Left renal cortex interstitium (tissue), 4 donors: Measurements from ENCODE around the gene SNURF. TPM values are rescaled to one million over a fixed set of nuclear protein-coding genes. Genes with fewer than 3 reads are reported as not detected.
"Not testable (repeated sequence)": the region's sequence is repeated elsewhere in the genome, so short reads cannot be mapped to it uniquely, and the experiment has no call there.

Experiments
- DNase-seq, 4 donors: peaks; one replicate each; pipeline ENCODE4 v3.0.0-alpha.2; 2013; ENCODE audit warnings: low read depth in 4 of 4, low spot score in 2 of 4, missing footprints in 1 of 4
- polyA plus RNA-seq, 4 donors: library from polyadenylated mRNA; unstranded; fragments of 120-200 nt; gene quantifications; one replicate each; pipeline ENCODE4 v1.2.1, GENCODE V29; 2013; ENCODE audit not compliant: insufficient read length in 4 of 4

Gene SNURF, protein sequence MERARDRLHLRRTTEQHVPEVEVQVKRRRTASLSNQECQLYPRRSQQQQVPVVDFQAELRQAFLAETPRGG
- polyA plus RNA-seq, result 10 to 100 TPM in 2 of 4 donors, 1 to 10 TPM in 2; 5.0 to 46.5 (median 13.0) TPM

DNA sequence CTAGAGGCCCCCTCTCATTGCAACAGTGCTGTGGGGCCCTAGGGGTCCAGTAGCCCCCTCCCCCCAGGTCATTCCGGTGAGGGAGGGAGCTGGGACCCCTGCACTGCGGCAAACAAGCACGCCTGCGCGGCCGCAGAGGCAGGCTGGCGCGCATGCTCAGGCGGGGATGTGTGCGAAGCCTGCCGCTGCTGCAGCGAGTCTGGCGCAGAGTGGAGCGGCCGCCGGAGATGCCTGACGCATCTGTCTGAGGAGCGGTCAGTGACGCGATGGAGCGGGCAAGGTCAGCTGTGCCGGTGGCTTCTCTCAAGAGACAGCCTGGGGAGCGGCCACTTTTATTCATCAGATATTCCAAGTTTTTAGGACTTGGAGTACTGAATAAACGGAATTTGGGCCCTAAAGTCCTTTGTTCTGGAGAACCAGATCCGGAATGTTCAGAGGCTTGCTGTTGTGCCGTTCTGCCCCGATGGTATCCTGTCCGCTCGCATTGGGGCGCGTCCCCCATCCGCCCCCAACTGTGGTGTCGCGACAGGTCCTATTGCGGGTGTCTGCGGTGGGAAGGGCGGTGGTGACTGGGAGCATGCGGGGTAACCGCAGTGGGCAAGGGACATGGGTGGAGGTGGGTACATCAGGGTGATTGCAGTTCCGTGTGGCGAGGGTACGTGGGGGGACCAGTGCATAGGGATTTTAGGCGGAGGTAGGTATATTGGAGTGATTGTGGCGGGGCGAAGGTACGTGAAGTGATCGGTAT, at the start of gene SNURF, which contains the start of gene SNRPN:
SNURF (plus strand) TSS at position 205 of the 748 bp plus-strand sequence; CDS start at position 267, 62 bp downstream.
SNRPN (plus strand) TSS at position 205 of the 748 bp plus-strand sequence. CDS start 19,467 bp downstream, outside the sequence.
- DNase-seq, result peak in 2 of 4 donors; percentile 15 to 29

DNA sequence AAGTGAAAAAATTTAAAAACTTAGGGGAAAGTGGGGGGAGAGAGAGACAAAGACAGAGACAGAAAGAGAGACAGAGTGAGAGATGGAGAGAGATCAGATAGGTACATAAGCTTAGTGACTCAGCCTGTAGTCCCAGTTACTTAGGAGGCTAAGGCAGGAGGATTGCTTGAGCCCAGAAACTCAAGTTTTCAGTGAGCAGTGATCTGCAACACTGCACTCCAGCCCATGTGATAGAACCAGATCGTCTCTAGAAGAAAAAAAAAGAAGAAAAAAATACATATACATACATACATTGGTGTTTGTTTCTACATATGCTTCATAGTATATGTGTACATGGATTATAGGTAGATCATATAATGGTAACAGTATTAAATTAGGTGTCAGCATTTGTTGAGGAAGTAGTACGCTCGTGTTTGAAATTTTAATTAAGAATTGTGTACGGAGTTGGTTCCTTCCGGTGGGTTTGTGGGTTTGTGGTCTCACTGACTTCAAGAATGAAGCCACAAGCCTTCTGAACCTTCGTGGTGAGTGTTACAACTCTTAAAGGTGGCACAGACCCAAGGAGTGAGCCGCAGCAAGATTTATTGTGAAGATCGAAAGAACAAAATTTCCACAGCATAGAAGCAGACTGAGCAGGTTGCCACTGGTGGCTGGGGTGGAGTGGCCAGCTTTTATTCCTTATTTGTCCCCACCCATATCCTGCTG, 38.3 kb upstream of the SNURF start:
- no peak for DNase-seq

DNA sequence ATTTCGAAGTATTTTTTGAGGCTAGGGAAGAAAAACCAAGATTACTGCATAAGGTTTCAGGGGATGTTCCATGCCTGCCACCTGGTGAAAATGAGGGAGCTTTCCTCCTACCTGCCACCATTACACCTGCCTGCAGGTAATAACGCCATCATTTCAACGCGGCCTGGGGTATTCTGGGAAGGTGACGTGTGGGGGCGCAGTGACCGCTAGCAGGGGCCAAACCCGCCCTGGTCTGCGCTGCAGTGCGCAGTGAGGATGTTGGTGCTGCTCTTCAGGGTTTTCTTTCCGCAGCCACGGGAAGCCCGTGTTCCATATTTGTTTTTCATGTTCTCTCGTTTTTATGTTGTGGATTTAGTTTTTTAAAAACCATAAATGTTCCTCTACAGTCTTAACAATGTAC, 37.4 kb upstream of the SNURF start:
- no peak for DNase-seq

DNA sequence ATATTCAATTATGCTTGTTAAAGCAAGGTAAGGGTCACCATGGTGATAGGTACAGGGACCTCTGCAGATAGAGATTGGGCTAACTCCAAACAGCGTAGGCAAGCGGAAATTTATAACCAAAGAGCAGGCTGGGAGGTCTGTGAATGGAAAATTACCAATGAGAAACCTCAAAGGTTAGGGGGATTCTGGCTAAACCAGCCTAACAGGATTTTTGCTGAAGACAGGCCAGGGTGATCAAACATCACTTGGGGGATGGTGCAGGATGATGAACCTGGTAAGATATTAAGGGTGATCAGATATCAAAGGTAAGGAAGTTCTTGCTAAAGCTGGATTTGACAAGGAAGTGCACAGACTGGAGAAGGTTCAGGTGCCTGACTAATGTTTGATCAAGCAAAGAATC, 35.3 kb upstream of the SNURF start:
- no peak for DNase-seq

DNA sequence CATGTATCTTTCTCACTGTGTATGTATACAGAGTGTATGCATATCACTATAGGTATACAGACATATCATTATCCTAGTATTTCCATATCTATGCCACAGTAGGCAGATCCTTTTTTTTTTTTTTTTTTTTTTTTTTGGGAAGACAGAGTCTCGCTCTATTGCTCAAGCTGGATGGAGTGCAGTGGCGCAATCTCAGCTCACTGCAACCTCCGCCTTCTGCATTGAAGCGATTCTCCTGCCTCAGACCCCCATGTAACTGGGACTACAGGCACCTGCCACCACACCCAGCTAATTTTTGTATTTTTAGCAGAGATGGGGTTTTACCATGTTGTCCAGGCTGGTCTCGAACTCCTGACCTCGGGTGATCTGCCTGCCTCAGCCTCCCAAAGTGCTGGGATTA, 32.0 kb upstream of the SNURF start:
- not testable (repeated sequence) for DNase-seq

DNA sequence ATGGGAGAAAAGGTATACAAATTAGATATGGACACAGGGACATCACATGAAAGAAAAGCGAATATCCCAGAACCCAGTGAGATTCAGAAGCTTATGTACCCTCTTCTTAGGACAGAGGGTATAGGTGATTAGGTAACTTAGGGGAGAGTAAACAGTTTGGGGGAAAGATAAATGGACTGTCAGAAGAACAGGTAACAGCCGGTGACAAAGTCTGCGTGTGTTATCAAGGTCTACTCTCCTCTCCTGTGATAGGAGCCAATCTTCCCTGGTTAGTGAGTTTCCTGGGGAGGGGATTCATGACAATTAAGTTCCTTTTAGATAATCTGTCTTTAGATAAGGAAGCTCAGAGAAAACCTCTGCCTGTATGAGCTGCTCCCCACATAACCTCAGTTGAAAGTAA, 30.6 kb upstream of the SNURF start:
- DNase-seq, result no peak

DNA sequence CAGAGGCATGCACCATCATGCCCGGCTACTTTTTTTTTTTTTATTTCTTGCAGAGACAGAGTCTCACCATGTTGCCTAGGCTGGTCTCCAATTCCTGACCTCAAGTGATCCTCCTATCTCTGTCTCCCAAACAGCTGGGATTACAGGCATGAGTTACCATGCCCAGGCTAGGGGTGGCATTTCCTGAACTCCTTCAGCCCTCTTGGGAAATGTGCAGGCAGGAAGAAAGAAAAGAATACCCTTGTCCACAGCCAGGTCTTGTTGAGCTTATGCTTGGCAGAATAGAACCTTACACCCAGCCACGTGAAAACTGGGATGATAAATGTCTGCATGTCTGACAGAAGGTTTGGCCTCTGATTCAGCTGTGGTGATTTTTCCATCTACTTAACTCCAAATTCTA, 30.2 kb upstream of the SNURF start:
- no peak for DNase-seq

DNA sequence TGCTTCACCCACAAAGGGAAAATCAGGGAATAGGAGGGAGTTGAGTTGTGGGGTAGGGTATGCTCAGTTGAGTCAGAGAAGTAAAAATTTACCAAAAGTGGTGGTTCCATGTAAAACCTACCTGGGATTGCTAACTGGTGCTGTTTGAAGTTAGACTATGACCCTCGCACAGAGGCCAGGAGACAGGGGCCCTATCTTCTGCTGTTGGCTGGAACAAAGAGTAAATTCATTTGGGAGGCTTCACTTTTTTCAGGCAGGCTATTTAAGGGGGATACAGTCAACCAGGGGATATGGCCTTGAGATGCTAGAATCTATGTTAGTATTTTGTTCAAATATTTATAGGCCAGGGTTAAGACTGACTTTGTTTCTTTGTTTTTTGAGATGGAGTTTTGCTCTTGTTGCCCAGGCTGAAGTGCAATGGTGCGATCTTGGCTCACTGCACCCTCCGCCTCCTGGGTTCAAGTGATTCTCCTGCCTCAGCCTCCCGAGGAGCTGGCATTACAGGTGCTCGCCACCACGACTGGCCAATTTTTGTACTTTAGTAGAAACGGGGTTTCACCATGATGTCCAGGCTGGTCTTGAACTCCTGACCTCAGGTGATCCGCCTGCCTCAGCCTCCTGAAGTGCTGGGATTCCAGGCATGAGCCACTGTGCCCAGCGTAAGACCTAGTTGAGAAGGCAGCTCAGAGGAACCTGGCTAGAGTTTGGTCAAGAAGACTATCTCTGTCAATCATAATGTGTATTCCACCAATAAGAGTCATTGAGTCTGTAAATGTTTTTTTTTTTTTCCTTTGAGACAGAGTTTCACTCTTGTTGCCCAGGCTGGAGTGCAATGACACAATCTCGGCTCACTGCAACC, 22.7 kb upstream of the SNURF start:
- not testable (repeated sequence) for DNase-seq

DNA sequence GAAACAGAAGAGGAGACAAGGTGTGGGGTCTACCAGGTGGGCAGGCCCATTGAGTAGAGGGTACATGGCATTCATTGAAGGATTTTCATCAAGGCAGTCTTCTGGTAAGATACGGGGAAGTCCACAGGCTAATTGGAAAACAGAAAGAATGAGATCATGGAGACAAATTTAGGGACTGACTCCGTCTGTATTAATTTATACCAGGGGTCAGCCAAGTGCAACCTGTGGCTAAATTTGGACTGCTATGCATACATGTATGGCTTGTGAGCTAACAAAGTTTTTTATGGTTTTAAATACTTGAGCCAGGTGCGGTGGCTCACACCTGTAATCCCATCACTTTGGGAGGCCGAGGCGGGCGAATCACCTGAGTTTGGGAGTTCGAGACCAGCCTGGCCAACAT, 21.1 kb upstream of the SNURF start:
- DNase-seq, result no peak

DNA sequence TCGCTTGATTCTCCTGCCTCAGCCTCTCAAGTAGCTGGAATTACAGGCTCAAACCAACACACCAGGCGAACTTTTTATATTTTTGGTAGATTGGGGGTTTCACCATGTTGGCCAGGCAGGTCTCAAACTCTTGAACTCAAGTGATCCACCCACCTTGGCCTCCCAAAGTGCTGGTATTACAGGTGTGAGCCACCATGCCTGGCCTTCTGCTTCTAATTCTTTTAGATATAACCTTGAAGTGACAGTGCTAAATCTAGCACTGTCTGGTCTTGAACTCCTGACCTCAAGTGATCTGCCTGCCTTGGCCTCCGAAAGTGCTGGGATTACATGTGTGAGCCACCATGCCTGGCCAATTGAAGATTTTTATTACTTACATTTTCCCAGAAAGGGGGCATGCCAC, 16.6 kb upstream of the SNURF start:
- DNase-seq, result not testable (repeated sequence)

DNA sequence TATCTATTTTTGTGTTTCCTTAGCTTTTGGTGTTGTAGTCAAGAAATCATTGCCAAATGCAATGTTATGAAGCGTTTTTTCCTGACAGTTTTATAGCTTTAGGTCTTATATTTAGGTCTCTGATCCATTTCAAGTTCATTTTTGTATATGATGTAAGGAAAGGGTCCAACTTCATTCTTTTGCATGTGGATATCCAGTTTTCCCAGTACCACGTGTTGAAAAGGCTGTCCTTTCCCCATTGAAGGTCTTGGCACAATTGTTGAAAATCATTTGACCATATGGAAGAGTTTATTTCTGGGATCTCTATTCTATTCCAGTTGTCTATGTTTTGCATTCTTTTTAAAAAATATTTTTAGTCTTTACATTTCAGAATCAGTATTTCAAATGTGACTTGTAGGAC, 14.6 kb upstream of the SNURF start:
- no peak for DNase-seq

DNA sequence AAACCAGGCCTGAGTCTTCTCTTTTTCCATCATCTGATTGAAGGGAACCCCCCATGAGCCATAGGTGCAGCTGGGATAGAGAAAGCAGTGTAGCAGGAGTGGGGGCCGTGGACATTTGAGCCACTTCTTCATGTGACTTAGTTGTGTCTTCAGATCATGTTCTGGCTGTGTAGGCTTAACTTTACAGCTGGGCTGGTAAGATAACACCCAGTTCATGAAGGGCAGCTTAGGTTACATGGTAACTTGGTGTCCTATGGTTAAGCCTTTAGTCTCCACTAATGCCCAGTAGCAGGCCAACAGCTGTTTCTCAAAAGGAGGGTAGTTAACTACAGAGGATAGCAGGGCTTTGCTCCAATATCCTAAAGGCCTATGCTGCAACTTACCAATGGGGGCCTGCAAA, 11.4 kb upstream of the SNURF start:
- DNase-seq, result no peak

DNA sequence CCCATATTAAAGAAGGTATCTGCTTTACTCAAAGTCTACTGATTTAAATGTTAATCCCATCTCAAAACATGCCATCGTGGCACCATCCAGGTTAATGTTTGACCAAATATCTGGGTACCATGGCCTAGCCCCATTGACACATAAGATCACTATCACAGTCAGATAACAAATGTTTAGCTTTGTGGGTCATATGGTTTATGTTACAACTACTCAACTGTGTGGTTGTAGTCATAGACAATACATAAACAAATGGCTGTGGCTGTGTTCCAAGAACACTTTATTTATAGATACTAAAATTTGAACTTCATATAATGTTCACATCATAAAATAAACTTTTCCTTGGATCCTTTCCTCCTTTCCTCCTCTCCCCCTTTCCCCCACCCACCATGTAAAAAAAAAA, 9.8 kb upstream of the SNURF start:
- DNase-seq, result no peak

DNA sequence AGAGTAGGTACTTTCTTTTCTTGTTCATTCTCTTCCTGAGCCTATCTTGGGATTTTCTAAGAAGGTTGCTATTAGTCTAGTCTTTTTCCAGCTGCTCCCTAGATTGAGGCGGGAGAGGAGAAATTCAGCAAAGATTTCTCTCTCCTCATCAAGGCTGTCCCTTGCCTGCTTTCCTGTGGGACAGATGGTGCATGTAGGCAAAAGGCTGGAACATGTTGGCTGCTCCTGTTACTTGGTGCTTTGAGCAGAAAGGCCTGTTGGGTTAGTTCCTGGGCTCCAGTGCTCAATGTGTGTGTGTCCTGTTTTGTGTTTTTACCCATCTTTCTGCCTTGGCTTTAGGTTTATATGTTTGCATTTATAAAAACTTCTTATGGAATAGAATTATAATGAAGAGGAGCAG, 9.1 kb upstream of the SNURF start:
- DNase-seq, result no peak

DNA sequence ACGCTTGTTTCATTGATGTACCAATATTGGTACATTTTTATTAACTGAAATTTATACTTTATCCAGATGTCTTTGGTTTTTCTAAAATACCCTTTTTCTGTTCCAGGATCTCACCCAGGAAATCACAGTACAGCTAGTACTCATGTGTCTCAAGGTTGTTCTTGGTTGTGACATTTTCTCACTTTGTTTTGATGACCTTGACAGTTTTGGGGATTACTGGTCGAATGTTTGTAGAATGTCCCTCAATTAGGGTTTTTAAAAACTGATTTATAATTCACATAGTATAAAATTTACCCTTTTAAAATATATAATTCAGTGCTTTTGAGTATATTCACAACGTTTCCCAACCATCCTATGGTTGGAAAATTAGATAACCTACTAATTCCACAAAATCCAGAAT, 6.3 kb upstream of the SNURF start:
- no peak for DNase-seq

DNA sequence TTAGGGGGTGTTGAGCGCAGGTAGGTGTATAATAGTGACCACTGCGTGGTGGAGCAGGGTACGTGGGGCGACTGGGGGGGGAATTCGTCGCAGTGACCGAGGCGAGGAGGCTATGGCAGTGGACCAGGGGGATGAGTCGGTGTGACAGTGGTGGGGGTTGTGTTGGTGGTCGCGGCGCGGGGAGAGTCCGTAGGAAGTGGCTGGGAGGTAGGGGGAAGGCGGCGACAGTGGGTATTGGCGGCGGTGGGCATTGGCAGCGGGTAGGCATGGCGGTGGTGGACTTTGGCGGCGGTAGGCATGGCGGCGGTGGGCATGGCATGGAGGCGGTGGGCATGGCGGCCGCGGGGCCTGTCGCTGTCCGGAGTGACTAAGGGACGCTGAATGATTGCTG, 739 bp downstream of the SNURF start:
- no peak for DNase-seq

DNA sequence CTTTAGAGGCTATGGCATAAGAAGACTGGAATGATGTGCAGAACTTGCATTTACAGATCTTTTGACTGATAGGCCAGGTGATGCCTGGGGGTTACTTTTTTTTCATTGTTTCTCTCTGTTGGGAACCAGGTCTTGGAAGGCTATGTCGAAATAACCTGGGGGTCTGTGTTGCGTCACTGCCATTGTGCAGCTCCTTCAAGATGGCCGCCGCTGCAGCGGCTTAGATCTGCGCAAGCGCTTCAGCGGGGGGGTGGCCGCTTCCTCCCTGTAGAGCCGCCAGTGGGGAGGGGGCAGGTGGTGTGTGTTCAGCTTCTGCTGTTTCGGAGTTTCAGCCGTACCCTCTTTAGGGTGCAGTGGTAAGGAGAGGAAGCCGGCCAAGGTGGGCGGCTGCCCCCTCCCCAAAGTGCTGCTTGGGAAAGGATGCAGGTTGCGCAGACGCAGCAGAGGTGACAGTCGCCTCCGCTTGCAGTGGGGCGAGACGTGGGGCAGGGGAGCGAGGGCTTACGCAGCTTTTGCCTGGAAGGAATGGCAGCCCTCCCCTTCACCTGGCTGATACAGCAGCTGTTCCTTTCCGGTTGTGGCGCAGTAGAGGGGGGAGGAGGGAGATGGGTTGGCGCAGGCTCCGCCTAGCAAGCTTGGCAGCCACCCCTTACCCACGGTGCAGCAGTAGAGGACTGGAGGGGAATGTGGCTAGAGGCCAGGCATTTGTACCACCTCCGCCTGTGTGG, 1.5 kb downstream of the SNURF start:
- peak; percentile 44 to 71 (median 68) for DNase-seq

DNA sequence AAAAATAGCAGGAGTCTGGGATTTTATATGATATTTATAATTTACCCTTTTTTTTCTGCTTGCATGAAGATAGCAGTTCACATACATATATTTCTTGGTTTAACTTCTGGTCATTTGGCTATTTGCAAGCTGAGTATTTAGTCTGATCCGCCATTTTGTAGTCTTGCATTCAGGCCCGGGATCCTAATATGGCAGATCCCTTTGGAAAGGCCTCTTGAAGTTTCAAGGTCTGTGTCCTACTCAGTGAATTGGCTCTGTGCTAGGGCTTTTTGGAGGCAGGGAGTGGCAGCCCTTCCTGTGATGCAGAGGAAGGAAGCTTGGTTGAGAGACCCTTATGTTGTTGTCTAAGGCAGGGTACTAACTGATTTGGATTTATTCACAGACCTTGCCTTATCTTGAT, 2.9 kb downstream of the SNURF start:
- DNase-seq, result no peak

DNA sequence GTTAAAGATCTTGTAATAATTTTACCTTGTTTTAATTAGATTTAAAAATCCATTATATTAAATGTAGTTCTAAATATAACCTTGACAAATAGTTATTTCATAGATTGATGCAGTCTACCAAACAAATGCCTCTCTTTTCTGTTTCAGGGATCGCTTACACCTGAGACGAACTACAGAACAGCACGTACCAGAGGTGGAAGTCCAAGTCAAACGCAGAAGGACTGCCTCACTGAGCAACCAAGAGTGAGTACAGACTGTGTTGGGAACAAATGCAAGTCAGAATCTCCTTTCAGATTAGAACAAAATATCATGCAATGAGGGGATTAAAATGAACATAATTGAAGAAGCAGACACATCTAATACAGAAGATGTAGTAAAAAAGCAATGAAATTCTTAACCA, 7.2 kb downstream of the SNURF start:
- no peak for DNase-seq

DNA sequence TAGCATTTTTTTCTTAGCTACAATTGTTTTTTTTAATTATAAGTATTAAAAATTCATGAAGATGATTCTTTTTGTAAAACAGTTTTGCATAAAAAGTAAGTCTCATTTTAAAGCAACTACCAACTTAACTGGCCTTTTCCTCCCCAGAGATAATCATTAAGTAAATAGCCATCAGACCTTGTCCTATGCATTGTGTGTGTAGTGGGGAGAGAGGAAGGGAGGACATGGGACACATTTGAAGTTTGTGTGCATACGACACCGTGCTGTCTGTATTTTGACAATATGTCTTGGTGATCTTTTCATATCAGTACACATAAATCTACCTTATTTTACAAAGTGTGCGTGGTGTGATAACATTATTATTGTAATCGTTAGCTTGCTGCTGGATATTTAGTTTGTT, 8.1 kb downstream of the SNURF start:
- no peak for DNase-seq
